NCI-H2107 treated with DMSO at 0.1 percent for 48 hours (cell line): ENCODE measurements around the gene BRD3.

Experiments used
- DNase-seq: peaks from one replicate; lab custom pipeline; 2025; ENCODE audit not compliant: unreplicated experiment; lab: John Stamatoyannopoulos, UW

BRD3 gene

DNA sequence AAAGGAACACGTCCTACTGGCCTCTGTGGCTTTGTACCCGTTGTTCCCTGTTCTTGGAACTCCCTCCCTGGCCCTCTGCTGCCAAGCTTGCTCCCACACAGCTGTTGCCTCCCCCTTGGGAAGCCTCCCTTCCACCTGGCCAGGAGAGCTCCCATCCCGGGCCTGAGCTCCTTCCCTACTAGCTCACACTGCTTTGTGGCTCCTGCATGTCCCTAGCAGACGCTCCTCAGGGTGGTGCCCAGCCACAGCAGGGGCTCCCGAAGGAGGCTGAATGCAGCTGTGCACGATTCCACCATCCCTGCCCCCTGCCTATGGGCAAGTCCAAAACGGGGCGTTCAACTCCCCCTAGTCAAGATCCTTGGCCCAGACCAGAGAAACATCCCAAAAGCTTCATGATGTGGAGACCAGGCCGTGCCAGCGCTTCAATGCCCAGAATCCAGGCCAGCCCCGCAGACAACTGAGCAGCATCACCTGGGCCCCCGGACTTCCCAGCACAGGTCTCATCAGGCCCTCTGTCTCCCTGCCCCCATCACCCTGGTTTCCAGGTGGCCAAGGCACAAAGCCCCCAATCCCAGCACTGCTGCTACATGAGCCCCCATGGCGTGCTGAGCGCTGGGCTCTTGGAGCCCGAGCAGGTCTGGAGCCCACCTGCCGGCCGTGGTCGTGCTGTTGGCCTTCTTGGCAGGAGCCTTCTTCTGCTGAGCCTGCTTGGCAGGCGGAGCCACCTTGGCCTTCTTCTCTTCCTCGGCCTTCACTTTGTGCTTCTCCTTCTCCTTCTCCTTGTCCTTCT is 28.2 kb downstream of the BRD3 start:
- no peak for DNase-seq

DNA sequence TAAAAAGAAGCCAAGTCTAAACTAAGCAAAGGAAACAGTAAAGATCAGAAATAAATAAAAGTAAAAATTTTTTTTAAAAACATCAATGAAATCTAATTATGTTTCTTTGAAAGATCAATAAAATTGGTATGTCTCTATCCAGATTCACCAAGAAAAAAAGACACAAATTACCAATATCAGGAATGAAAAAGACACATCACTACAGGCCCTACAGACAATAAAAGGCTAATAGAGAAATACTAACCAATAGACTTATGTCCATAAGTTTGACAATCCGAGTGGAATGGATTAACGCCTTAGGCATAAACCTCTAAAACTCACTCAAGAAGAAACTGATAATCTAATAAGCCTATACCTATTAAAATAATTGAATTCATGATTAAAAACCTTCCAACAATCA is 30.2 kb downstream of the BRD3 start:
- DNase-seq: no peak

- DNase-seq: no peak
These were observed 31.7 kb downstream of the BRD3 start for GRCh38 chr9:134036130-134036529.

DNA sequence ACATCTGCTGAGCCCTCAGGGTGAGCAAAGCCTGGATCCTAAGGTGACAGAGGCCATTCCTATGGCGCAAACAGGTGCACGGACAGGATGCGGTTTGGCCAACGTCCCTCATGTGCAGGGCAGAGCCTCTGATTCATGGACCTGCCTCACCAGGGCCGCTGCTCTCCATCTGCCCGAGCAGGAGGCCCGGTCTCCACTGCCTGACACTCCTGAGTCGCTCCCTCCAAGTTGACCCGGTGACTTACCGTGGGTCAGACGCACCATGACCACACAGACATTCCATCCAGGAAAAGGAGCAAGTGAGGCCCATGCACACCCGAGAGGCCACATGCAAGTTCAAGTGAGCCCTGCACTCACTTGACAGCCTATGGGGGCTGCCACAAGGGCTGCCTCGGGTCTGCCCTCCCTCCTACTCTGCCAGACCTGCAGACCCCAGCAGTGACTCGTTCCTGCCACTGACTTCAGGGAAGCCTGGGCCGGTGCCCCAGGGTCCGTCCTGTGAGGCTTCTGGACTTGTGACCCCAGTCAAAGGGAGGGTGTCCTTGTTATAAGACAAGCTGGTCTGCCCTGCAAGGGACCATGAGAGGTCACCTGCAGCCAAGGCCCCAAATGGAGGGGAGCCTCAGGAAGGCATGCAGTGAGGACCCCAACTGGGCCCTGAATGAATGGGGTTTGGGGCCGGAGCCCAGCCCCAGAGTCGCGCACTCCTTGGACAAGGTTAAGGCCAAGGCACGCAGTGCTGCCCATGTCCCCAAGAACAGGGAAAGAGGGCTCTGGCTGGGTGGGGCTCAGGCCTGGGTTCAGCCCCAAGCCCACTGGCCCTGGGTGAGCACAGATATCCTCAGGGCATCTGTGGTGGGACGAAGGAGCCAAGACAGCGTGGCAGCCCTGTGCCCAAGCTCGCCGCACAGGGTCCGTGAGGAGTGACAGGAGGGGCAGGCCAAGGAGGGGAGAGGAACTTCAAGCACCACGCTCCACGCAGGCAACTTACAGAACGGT is 32.5 kb downstream of the BRD3 start:
- DNase-seq: no peak

DNA sequence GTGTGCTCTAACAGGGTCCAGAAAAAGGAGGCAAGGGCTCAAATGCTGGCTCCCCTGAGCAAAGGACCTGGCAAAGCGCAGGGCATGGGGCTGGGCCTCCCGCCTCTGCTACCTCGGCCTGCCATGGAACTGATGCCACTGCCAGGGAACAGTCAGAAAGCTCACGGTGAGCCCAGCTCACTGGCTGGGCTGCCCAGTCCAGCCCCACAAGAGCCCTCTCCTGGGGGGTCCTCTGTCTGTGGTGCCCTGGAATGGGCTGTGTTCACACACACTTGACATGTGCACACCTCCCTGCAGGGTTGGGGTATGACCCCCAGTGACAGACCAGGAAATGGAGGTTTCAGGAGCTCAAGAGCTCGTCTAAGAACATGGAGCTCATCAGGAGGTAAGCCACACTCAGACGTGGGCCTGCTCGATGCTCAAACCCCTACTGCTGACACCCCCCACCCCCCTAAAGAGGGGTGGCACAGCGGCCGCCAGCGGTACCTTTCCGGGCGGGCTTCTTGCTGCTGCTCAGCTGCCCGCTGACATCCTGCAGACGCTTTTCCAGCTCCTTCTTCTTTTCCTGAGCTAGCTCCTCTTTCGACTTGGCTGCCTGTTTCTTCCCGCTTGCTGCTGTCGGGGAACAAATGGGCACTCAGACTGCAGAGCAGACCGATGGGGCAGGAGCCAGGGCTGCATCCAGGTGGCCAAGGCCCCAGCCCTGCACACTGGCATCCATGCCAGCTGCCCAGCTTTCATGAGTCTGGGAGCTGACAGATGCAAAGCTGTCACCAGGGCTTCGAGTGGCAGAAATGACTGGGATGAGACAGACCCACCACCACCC is 33.4 kb downstream of the BRD3 start:
- DNase-seq: no peak

DNA sequence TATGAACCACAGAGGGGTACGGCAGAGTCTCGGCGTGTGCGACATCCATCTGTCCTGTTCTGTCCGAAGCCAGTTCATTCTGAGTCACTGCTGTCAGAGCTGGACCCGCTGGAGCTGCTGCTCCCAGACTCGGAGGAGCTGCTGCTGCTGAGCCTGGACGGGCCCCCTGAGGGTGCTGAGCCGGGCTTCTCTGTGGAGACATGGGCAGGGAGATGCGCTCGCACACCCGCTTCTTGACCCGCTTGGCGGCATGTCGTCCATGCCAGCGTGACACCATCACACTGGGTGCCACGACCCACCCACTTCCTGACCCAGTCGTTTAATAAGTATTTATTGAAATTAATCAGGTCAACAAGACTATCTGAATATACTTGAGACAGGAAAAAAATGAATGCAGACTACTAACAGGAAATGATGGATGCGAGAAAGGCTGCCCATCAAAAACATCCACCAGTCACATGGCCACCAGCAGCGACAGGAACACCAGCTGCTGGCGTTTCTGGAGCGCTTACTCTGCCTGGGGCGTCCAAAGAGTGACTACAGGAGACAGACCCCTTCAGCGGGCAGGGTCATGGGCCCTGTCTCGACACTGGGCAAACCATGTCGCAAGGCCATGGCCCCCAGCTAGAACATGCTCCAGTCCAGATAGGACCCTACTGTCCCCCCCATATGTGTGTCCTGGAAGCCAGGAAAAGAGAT is 34.2 kb downstream of the BRD3 start:
- DNase-seq: no peak

DNA sequence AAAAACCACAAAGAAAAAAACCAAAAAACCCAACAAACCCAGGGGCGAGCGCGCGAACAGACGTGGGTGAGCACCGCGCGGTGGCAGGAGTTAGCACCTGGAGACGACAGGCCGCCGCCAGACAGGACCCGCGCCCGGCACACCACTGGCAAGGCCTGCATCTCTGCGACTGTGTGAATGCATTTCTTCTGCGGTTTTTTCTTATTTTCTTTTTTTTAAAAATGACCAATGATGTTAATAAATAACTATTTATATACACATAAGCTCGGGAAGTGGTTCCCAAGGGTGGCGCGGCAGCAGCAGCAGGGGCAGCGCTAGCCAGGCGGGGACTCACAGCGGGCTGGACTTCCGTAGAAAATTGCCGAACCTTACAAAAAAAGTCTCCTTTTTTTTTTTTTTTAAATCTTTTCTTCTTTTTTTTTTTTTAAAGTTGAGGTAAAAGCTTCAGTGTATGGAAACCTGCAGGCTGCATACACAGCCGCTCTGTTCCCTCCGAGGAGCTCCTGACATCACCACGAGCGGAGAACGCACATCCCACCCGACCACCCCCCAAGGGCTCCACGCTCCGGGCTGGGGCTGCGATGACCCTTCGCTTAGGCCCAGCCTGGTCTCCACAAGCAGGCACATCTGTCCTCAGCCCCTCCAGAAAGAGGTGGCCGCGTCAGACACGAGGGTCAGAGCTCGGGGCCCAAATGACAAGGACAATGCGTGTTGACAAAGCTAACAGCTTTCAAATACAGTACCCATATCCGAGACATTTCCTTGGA is 35.2 kb downstream of the BRD3 start:
- DNase-seq: no peak

DNA sequence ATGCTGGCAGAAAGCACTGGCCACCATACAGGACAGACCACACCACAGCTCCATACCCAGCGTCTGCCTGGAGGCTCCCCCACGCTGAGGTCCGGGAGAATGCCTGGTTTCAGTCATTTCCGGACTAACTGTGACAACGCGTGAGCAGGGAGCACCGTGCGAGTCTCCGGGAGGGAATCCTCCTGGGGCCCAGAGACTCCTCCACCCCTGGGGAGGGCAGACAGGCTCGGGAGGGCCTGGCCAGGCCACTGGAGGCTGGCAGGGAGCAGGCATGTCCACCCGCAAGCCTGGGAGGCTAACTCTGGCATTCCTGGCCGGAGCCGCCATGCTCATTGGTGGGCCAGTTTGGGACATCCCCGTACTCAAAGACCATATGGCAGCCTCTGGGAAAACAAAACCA is 36.0 kb downstream of the BRD3 start:
- no peak for DNase-seq

- DNase-seq: no peak
These were observed 36.9 kb downstream of the BRD3 start for GRCh38 chr9:134030821-134031470.

DNA sequence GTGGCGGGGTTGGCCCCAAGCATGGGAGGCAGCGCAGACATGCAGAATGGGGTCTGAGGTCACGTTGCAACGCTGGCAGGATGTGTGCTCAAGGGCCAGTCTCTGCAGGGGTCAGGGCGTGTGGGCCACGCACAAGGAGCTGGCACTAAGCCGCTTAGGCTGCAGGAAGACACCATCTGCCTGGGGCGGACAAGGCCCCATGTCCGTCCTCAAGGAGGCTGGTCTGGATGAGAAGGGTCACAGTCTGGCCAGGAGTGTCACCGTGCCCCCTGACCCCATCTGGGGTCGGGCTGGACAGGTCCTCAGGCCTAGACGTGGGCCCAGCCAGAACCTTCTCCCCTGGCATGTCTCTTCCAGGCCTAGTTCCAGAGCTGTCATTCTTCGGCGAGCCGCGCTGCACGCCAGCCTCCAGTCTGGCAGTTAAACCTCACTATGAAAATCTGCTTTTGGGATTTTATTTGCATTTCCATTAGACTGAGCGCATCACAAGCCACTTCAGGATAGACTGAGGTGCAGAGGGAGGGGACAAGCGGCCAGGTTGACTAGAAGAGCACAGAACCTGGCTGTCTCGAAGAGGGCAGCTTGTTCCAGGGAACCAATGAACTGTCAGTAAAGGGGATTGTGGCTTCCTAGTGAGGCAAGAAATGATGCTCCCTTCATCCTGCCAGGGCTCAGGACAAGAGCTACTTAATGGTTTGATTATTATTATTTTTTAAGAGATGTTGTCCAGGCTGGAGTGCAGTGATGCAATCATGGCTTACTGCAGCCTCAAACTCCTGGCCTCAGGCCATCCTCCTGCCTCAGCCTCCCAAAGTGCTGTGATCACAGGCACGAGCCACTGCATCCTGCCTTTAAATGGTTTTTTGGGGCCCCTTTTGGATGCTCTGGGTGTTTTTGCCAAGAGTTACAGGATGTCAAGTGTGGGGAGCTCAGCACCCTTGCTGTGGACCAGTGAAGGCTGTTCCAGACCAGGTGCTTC is 38.3 kb downstream of the BRD3 start:
- DNase-seq: no peak

GRCh38 chr9:134028575-134029247 is 39.1 kb downstream of the BRD3 start:
- DNase-seq: no peak

DNA sequence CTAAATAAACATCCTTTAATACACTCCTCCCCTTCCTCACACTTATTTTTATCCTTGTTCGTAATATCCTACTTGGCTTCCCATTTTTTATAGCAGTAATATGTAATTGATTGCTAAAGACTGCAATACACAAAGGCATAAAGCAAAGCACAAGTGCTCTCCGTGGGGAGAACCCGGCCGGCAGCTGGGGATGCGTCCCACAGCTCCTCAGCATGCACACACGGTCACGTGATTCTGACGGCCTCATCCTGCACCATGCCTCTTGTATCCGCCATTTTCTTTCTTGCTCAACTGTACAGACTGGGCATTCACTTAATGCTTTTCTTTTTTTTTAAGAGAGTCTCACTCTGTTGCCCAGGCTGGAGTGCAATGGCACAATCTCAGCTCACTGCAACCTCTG is 39.8 kb downstream of the BRD3 start:
- no peak for DNase-seq

- no peak for DNase-seq
These were observed 40.3 kb downstream of the BRD3 start for GRCh38 chr9:134027561-134027960.

GRCh38 chr9:134026981-134027380 is 40.8 kb downstream of the BRD3 start:
- no peak for DNase-seq

DNA sequence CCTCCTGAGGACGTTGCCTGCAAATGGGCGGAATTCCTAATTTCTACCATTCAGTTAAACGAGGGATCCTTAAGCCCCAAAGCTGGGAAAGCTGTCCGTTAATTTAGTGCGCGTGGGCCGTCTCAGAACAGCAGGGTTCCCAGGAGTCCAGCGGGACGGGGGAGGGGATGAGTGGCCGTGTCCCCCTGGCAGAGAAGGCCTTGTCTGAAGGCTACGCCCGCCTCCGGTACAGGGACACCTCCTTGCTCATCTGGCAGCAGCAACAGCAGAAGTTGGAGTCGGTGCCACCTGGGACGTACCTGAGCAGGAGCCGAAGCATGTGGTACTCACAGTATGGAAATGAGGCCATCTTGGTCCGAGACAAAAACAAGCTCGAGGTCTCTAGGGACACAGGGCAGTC is 41.2 kb downstream of the BRD3 start:
- no peak for DNase-seq

- DNase-seq: no peak
These were observed 42.0 kb downstream of the BRD3 start for GRCh38 chr9:134025606-134026541.
